Transverse colon (tissue), 4 donors: ENCODE results near the gene NOP16. TPM values are rescaled to one million over a fixed set of nuclear protein-coding genes. Genes with fewer than 3 reads are reported as not detected.

Experiments used
- DNase-seq: peaks from one replicate; pipeline ENCODE4 v3.0.0-alpha.2; 2019
- H3K27ac ChIP-seq, 4 donors: fragments of 200-600 bp; sonication (generic); 2 replicates each; pipeline ENCODE4 v1.5.1; 2016 to 2018; ENCODE audit warnings: inconsistent platforms in 4 of 4
- H3K27me3 ChIP-seq: fragments of 200-600 bp; sonication (generic); 2 replicates; pipeline ENCODE4 v1.5.1; 2017; ENCODE audit warnings: inconsistent platforms
- H3K36me3 ChIP-seq, 4 donors: fragments of 200-600 bp; sonication (generic); 2 replicates each; pipeline ENCODE4 v1.5.1; 2017 to 2019; ENCODE audit warnings: inconsistent platforms in 4 of 4
- H3K4me1 ChIP-seq, 4 donors: fragments of 200-600 bp; sonication (generic); 2 replicates each; pipeline ENCODE4 v1.5.1; 2017 to 2020; ENCODE audit warnings: inconsistent platforms in 4 of 4
- H3K4me3 ChIP-seq, 4 donors: fragments of 200-600 bp; sonication (generic); 1 replicate in 1 of 4; 2 replicates in 3 of 4; pipeline versions ENCODE4 v1.5.1 to v1.6.1; 2017 to 2019; ENCODE audit warnings: inconsistent platforms in 4 of 4
- H3K9me3 ChIP-seq, 2 donors: fragments of 200-600 bp; sonication (generic); 2 replicates each; pipeline ENCODE4 v1.5.1; 2017 to 2019; ENCODE audit warnings: inconsistent platforms in 2 of 2
- CTCF ChIP-seq, 5 experiments: fragments of 200-600 bp in 3 of 5; fragments of 450-650 bp in 2 of 5; sonication (generic) in 3 of 5; IDR thresholded peaks; 1 replicate in 2 of 5; 2 replicates in 3 of 5; pipeline ENCODE4 v1.5.1; 2016 to 2017; ENCODE audit warnings: antibody characterized with exemption in 5 of 5, inconsistent platforms in 3 of 5, mild to moderate bottlenecking in 2 of 5, moderate library complexity in 1 of 5
- EP300 ChIP-seq: sonication (generic); formaldehyde crosslinking; IDR thresholded peaks from one replicate; pipeline ENCODE4 v1.6.1; 2017; ENCODE audit warnings: antibody characterized with exemption, low read depth
- POLR2A ChIP-seq: fragments of 450-650 bp; IDR thresholded peaks from one replicate; pipeline ENCODE4 v1.6.1; 2016; ENCODE audit warnings: antibody characterized with exemption, mild to moderate bottlenecking, moderate library complexity
- POLR2AphosphoS5 ChIP-seq, 3 donors: sonication (generic); formaldehyde crosslinking; IDR thresholded peaks; one replicate each; pipeline ENCODE4 v1.6.1; 2016; ENCODE audit warnings: antibody characterized with exemption in 3 of 3
- WGBS, 2 donors: methylation state at CpG; one replicate each; pipeline ENCODE4 v1.1.5; 2018; ENCODE audit warnings: low coverage in 1 of 2; 5-methylcytosine and 5-hydroxymethylcytosine counted together
- in situ Hi-C, 4 donors: fragments of 200-750 bp; cut with MboI; loops; one replicate each; pipeline versions ENCODE4 v1.15.0 to v1.15.1; 2017; ENCODE audit warnings: low sequenced_read_pairs in 3 of 4, low pct_ligation_motif_present in 1 of 4, low pct_unique_long_range_greater_than_20kb in 1 of 4
- intact Hi-C: fragments of 100-400 bp; cut with DNase I; formaldehyde crosslinking; loops from one replicate; pipeline ENCODE4 v1.15.1; 2023; ENCODE audit warnings: low total_unique reads
- total RNA-seq, 4 donors: library from RNA; depleted of rRNA; stranded (reverse); fragments of >200 nt; gene quantifications; one replicate each; pipeline ENCODE4 v1.1.0, GENCODE V29; 2016

NOP16 gene
- total RNA-seq, 4 donors from 2014 or later, result 1.8 to 12.7 (median 8.5) TPM

- no peaks in the 10 kb centered on the region for H3K36me3 ChIP-seq
- no peak for TF ChIP-seq CTCF (IDR thresholded peaks at IDR 0.05)
- TF ChIP-seq POLR2AphosphoS5 (IDR thresholded peaks at IDR 0.05), result no peak
- TF ChIP-seq EP300, result no peak
- no peak for TF ChIP-seq POLR2A
- intact Hi-C loops (no loop called here), in situ Hi-C loops (no loop called here)
- no peak for DNase-seq
- no peak overlapping the region for H3K4me3 ChIP-seq
- H3K4me1 ChIP-seq, result peaks cover 0 to 8% (median 6%) of the 10 kb centered on the region in 4 donors
- WGBS, 2 donors, result 76 to 93% methylated on average over 3 to 8 of the region's 8 CpGs
- H3K27me3 ChIP-seq, result peaks cover 9% of the 10 kb centered on the region
- H3K27ac ChIP-seq, result no peak overlapping the region
- no peaks in the 10 kb centered on the region for H3K9me3 ChIP-seq
Measured at GRCh38 chr5:176369934-176370711, 18.3 kb downstream of the NOP16 start.

GRCh38 chr5:176368726-176369125, 19.7 kb downstream of the NOP16 start:
- no peaks in the 10 kb centered on the region for H3K36me3 ChIP-seq
- H3K27me3 ChIP-seq, result peaks cover 16% of the 10 kb centered on the region
- in situ Hi-C loops (no loop called here), intact Hi-C loops (no loop called here)
- TF ChIP-seq CTCF (IDR thresholded peaks at IDR 0.05) (no peak), POLR2A (no peak), EP300 (no peak), POLR2AphosphoS5 (IDR thresholded peaks at IDR 0.05) (no peak)
- 90 to 96% methylated on average over 8 to 12 of the region's 13 CpGs for WGBS, 2 donors
- H3K27ac ChIP-seq, result no peak overlapping the region
- peaks cover 0 to 14% (median 10%) of the 10 kb centered on the region in 4 donors for H3K4me1 ChIP-seq
- no peaks in the 10 kb centered on the region for H3K9me3 ChIP-seq
- H3K4me3 ChIP-seq, result no peak overlapping the region
- DNase-seq, result no peak

GRCh38 chr5:176366232-176366894, 22.0 kb downstream of the NOP16 start:
- Histone ChIP-seq H3K27me3 (peaks cover 16% of the 10 kb centered on the region), H3K9me3 (no peaks in the 10 kb centered on the region), H3K4me1 (peaks cover 0 to 17% (median 12%) of the 10 kb centered on the region in 4 donors), H3K27ac (peak overlapping the region; percentile 56 to 85 (median 78)), H3K36me3 (no peaks in the 10 kb centered on the region), H3K4me3 (peak overlapping the region in 3 of 4 donors; percentile 63 to 81 (median 67))
- TF ChIP-seq POLR2A (no peak), POLR2AphosphoS5 (IDR thresholded peaks at IDR 0.05) (no peak), EP300 (no peak), CTCF (IDR thresholded peaks at IDR 0.05) (no peak)
- 69 to 83% methylated on average over 1 to 38 of the region's 38 CpGs for WGBS, 2 donors
- intact Hi-C loops (no loop called here), in situ Hi-C loops (no loop called here)
- DNase-seq, result no peak

- Histone ChIP-seq H3K4me1 (peaks cover 0 to 18% (median 14%) of the 10 kb centered on the region in 4 donors), H3K27ac (peak within 1 kb of the TSS; percentile 56 to 85 (median 78)), H3K27me3 (peaks cover 16% of the 10 kb centered on the region), H3K36me3 (no peaks in the 10 kb centered on the region), H3K9me3 (no peaks in the 10 kb centered on the region), H3K4me3 (peak within 1 kb of the TSS; percentile 56 to 81 (median 65))
- WGBS, 2 donors, result 7% methylated on average over 66 of the region's 108 CpGs; no CpG with 5 or more reads in 1 of the 2 donors
- intact Hi-C loops (no loop called here), in situ Hi-C loops (no loop called here)
- no peak for TF ChIP-seq EP300
- no peak for TF ChIP-seq POLR2A
- no peak for TF ChIP-seq POLR2AphosphoS5 (IDR thresholded peaks at IDR 0.05)
- TF ChIP-seq CTCF (IDR thresholded peaks at IDR 0.05), result no peak
- peak; percentile 41 for DNase-seq
Measured at GRCh38 chr5:176365351-176366231, 22.8 kb downstream of the NOP16 start, which contains the start of gene ARL10. ARL10 (plus strand) TSS chr5:176365487; CDS start chr5:176365564, 77 bp downstream.
